Endothelial cell of umbilical vein (primary cell): Measurements from ENCODE around the gene BRK1. TPM values are rescaled to one million over a fixed set of nuclear protein-coding genes. Genes with fewer than 3 reads are reported as not detected.
"Not testable (repeated sequence)": the region's sequence is repeated elsewhere in the genome, so short reads cannot be mapped to it uniquely, and the experiment has no call there.

Experiments
- Bru-seq: library from RNA; stranded (reverse); fragments of 400-500 nt; gene quantifications from one replicate; lab custom pipeline; 2021; lab: Mats Ljungman, UMichigan
- BruChase-seq, 2 experiments: library from RNA; stranded (reverse); fragments of 400-500 nt; gene quantifications; one replicate each; lab custom pipeline; 2021; lab: Mats Ljungman, UMichigan
- BruUV-seq: library from RNA; stranded (reverse); fragments of 400-500 nt; replicated peaks from 2 replicates; lab custom pipeline; 2021; lab: Mats Ljungman, UMichigan
- CTCF ChIA-PET: fragments of 300-600, 350-600 bp; sonication (Branson Sonifier 250); formaldehyde crosslinking; loops from one replicate; lab custom pipeline; 2021; ENCODE audit warnings: antibody characterized with exemption, inconsistent platforms; lab: Charles Lee
- POLR2A ChIA-PET: fragments of 300-600, 350-600 bp; sonication (Branson Sonifier 250); formaldehyde crosslinking; loops from one replicate; lab custom pipeline; 2021; ENCODE audit warnings: antibody characterized with exemption, inconsistent platforms; lab: Charles Lee
- DNase-seq: peaks from one replicate; pipeline ENCODE4 v3.0.0-alpha.2; 2011; ENCODE audit warnings: low read depth, low spot score
- FAIRE-seq: peaks from 2 replicates; lab custom pipeline; 2011; peaks lifted over from hg19 to GRCh38; lab: Jason Lieb, UNC
- H2AFZ ChIP-seq: 2 replicates; pipeline ENCODE4 v1.6.0; 2012; ENCODE audit warnings: low read depth, low read length, control low read depth, inconsistent platforms
- H3K27ac ChIP-seq: 2 replicates; pipeline ENCODE4 v1.5.1; 2011; ENCODE audit warnings: low read depth, mild to moderate bottlenecking, control low read depth, low read length, moderate library complexity; ENCODE audit not compliant: insufficient read depth
- H3K27me3 ChIP-seq, 2 experiments: 2 replicates each; pipeline versions ENCODE4 v1.6.0 to v1.6.1; 2011; ENCODE audit warnings: low read length in 2 of 2, mixed read lengths in 1 of 2; ENCODE audit not compliant: control insufficient read depth in 2 of 2, insufficient read depth in 2 of 2
- H3K36me3 ChIP-seq, 2 experiments: 2 replicates in 1 of 2; 3 replicates in 1 of 2; pipeline ENCODE4 v1.5.1; 2011; ENCODE audit warnings: low read length in 2 of 2, mild to moderate bottlenecking in 1 of 2, moderate library complexity in 1 of 2; ENCODE audit not compliant: control insufficient read depth in 2 of 2, insufficient read depth in 2 of 2; ENCODE audit errors: extremely low read depth in 1 of 2
- H3K4me1 ChIP-seq: 3 replicates; pipeline ENCODE4 v1.5.1; 2011; ENCODE audit warnings: mild to moderate bottlenecking, low read length; ENCODE audit not compliant: control insufficient read depth, insufficient read depth; ENCODE audit errors: extremely low read depth
- H3K4me2 ChIP-seq: 2 replicates; pipeline ENCODE4 v1.6.1; 2011; ENCODE audit warnings: low read length, control low read depth, mixed read lengths; ENCODE audit not compliant: insufficient read depth
- H3K4me3 ChIP-seq, 3 experiments: fragments of 200-600 bp in 1 of 3; sonication (generic), shearing (Covaris generic) in 1 of 3; replicated peaks in 1 of 3; 2 replicates each; pipeline ENCODE4 v1.5.1; 2011 to 2016; ENCODE audit warnings: control low read depth in 3 of 3, low read length in 3 of 3, mild to moderate bottlenecking in 2 of 3, inconsistent platforms in 1 of 3, low read depth in 1 of 3, moderate library complexity in 1 of 3; ENCODE audit not compliant: insufficient read depth in 1 of 3
- H3K79me2 ChIP-seq: 2 replicates; pipeline ENCODE4 v1.6.0; 2012; ENCODE audit warnings: low read length, inconsistent platforms; ENCODE audit not compliant: control insufficient read depth, insufficient read depth
- H3K9ac ChIP-seq: replicated peaks from 2 replicates; pipeline ENCODE3; 2011; ENCODE audit warnings: low read length, control low read depth; ENCODE audit not compliant: insufficient read depth; ENCODE audit errors: extremely low read depth
- H3K9me1 ChIP-seq: replicated peaks from 3 replicates; pipeline ENCODE4 v1.6.0; 2011; ENCODE audit warnings: mild to moderate bottlenecking, low read length; ENCODE audit not compliant: control insufficient read depth, insufficient read depth; ENCODE audit errors: extremely low read depth
- H3K9me3 ChIP-seq: replicated peaks from 2 replicates; pipeline ENCODE4 v1.5.1; 2012; ENCODE audit warnings: low read length, inconsistent platforms; ENCODE audit not compliant: control insufficient read depth, insufficient read depth
- H4K20me1 ChIP-seq: replicated peaks from 2 replicates; pipeline ENCODE3; 2011; ENCODE audit warnings: mild to moderate bottlenecking, low read length; ENCODE audit not compliant: control insufficient read depth, insufficient read depth; ENCODE audit errors: extremely low read depth
- EZH2 ChIP-seq: IDR thresholded peaks from 2 replicates; pipeline ENCODE4 v1.6.1; 2012; ENCODE audit warnings: borderline replicate concordance, low read depth, mild to moderate bottlenecking, moderate library complexity, low read length, inconsistent platforms; ENCODE audit not compliant: severe bottlenecking
- FOS ChIP-seq: IDR thresholded peaks from 2 replicates; pipeline ENCODE4 v1.6.1; 2011; ENCODE audit warnings: mild to moderate bottlenecking, low read length, moderate library complexity, borderline replicate concordance; ENCODE audit not compliant: insufficient read depth
- GATA2 ChIP-seq: IDR thresholded peaks from 2 replicates; pipeline ENCODE4 v1.7.0; 2011; ENCODE audit warnings: low read depth, mild to moderate bottlenecking, moderate library complexity, mixed read lengths, low read length; ENCODE audit not compliant: insufficient read length, insufficient read depth
- POLR2A ChIP-seq: IDR thresholded peaks from 2 replicates; pipeline ENCODE4 v1.6.1; 2012; ENCODE audit warnings: low read depth, mild to moderate bottlenecking, control low read depth, low read length
- POLR2AphosphoS5 ChIP-seq: IDR thresholded peaks from 2 replicates; pipeline ENCODE4 v1.6.1; 2012; ENCODE audit warnings: low read depth, mild to moderate bottlenecking, control low read depth, low read length, moderate library complexity; ENCODE audit not compliant: insufficient read depth
- dilution Hi-C: fragments of 300-500 bp; cut with MboI; formaldehyde crosslinking; loops from one replicate; pipeline ENCODE4 v1.15.0; 2019; ENCODE audit warnings: low sequenced_read_pairs; ENCODE audit not compliant: extremely low pct_ligation_motif_present
- intact Hi-C: fragments of 100-400 bp; cut with micrococcal nuclease; formaldehyde crosslinking; loops from one replicate; pipeline ENCODE4 v1.10.0; 2022
- long read RNA-seq: library from polyadenylated mRNA; stranded (forward); transcript quantifications from one replicate; pipeline ENCODE4 v2.0.0, GENCODE V29; 2021
- polyA minus RNA-seq, 3 experiments: library from RNA; depleted of rRNA, polyadenylated mRNA; stranded (reverse); fragments of >200 nt; gene quantifications; 1 replicate in 1 of 3; 2 replicates in 2 of 3; pipeline ENCODE4 v1.2.3, GENCODE V29; 2011
- polyA plus RNA-seq, 4 experiments: library from polyadenylated mRNA; depleted of rRNA in 3 of 4; stranded (reverse) in 3 of 4; unstranded in 1 of 4; fragments of >200 nt; gene quantifications; 2 replicates each; pipeline versions ENCODE4 v1.2.1 to v1.2.3, GENCODE V29; 2011 to 2012; ENCODE audit warnings: missing spikeins in 1 of 4
- total RNA-seq: library from RNA; stranded (reverse); gene quantifications from 2 replicates; pipeline ENCODE4 v1.2.3, GENCODE V29; 2021
- TF ChIP-seq, protein P1 (sequence below): IDR thresholded peaks from 2 replicates; pipeline ENCODE4 v1.6.1; 2011; ENCODE audit not compliant: insufficient read depth, insufficient read length
- TF ChIP-seq, protein P2 (sequence below), 2 donors: IDR thresholded peaks; 1 replicate in 1 of 2; 2 replicates in 1 of 2; pipeline ENCODE4 v1.5.1; 2011; ENCODE audit warnings: low read length in 2 of 2, mild to moderate bottlenecking in 2 of 2, moderate library complexity in 2 of 2, control low read depth in 1 of 2, inconsistent platforms in 1 of 2, low read depth in 1 of 2; ENCODE audit not compliant: insufficient read depth in 1 of 2; ENCODE audit errors: extremely low read depth in 1 of 2

BRK1 gene
- total RNA-seq (123 and 133 TPM in 2 replicates), polyA plus RNA-seq (144 and 163 TPM in 2 replicates), polyA minus RNA-seq (92.8 and 97.2 TPM in 2 replicates), Bru-seq, nascent RNA (percentile 87 among the genes with signal in this experiment), BruChase-seq, experiment 1, labeled RNA remaining after a 6-hour chase (percentile 95 among the genes with signal in this experiment), BruChase-seq, experiment 2, labeled RNA remaining after a 2-hour chase (percentile 92 among the genes with signal in this experiment)
- polyA plus RNA-seq (2011; cell fraction: cytosol; rRNA removed), result 197 and 198 TPM in 2 replicates
- polyA plus RNA-seq (2011; cell fraction: nucleus; rRNA removed), result 51.0 and 53.9 TPM in 2 replicates
- 223 and 235 TPM in 2 replicates for polyA plus RNA-seq (2012)
- 38.8 TPM for polyA minus RNA-seq (2011; cell fraction: cytosol; rRNA and poly(A)+ RNA removed)
- 18.7 and 22.2 TPM in 2 replicates for polyA minus RNA-seq (2011; cell fraction: nucleus; rRNA and poly(A)+ RNA removed)
- long read RNA-seq, transcript BRK1-201 (3 exons, 1,233 nt), result major isoform, 321 of 367 reads
- long read RNA-seq, partial matches to known transcripts, result 0 of 367 reads
- long read RNA-seq, other reads (novel, unspliced or antisense), result 46 of 367 reads

DNA sequence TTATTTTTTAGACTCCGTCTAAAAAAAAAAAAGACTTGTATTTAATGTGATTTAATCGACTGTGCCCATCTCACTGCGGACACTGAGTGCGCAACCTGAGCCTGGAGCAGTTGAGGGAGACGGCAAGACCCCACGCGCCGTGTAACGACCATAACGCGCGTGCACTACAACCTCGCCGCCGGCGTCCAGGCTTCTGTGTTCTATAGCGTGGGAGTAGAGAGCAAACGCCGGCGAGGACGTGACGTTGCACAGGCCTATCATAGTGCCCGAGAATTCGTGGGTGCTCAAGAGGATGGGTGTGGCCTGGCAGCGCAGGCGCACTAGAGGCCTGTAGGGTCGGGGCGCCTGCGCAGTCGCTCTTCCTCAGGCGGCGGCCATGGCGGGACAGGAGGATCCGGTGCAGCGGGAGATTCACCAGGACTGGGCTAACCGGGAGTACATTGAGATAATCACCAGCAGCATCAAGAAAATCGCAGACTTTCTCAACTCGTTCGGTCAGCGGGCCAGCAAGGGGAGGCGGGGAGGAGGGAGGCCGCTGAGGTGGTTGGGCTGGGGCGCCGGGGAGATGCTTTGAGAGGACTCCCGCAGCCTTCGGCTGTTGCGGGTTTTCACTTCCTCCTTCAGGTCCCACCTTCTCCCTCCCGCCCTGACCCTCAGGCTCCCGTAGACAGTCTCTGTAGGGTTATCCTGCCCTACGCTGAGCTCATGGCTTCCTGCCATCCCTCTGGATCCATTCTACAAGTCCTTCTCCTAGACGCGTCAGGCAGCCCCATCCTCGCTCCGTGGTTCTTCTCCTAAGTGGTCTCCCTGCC is at the start of gene BRK1:
BRK1 (plus strand) TSS at position 350 of the 812 bp plus-strand sequence; CDS start at position 377, 27 bp downstream.
- H3K36me3 ChIP-seq, result peaks cover 3% of the 10 kb centered on the region in 2 experiments
- TF ChIP-seq GATA2, result no peak
- no peak for TF ChIP-seq EZH2
- TF ChIP-seq, protein P1, sequence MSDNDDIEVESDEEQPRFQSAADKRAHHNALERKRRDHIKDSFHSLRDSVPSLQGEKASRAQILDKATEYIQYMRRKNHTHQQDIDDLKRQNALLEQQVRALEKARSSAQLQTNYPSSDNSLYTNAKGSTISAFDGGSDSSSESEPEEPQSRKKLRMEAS, result peak; percentile 29
- peak; percentile 95 for TF ChIP-seq POLR2AphosphoS5
- peak; percentile 98 for TF ChIP-seq POLR2A
- TF ChIP-seq, protein P2, sequence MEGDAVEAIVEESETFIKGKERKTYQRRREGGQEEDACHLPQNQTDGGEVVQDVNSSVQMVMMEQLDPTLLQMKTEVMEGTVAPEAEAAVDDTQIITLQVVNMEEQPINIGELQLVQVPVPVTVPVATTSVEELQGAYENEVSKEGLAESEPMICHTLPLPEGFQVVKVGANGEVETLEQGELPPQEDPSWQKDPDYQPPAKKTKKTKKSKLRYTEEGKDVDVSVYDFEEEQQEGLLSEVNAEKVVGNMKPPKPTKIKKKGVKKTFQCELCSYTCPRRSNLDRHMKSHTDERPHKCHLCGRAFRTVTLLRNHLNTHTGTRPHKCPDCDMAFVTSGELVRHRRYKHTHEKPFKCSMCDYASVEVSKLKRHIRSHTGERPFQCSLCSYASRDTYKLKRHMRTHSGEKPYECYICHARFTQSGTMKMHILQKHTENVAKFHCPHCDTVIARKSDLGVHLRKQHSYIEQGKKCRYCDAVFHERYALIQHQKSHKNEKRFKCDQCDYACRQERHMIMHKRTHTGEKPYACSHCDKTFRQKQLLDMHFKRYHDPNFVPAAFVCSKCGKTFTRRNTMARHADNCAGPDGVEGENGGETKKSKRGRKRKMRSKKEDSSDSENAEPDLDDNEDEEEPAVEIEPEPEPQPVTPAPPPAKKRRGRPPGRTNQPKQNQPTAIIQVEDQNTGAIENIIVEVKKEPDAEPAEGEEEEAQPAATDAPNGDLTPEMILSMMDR (IDR thresholded peaks at IDR 0.05; ENCODE audit: extremely low read depth in 1 of 2, insufficient read depth in 1 of 2, low read depth in 1 of 2, low read length in 2 of 2), result no peak
- TF ChIP-seq FOS, result no peak
- H3K9me1 ChIP-seq, result no peaks in the 10 kb centered on the region
- H3K4me3 ChIP-seq, result peak within 1 kb of the TSS; percentile 63 to 87 (median 68)
- BruUV-seq, result no TSS peak
- ChIA-PET CTCF (interaction anchor here (0.6 to 2.0 kb wide), 3 partner anchors 26 to 190 kb away, joined by 3 to 4 read pairs (median 3); partner anchors contain the start of gene VHL), POLR2A (interaction anchor here (0.7 kb wide), 2 partner anchors 11 to 68 kb away, joined by 3 to 5 read pairs; no protein-coding TSS in a partner anchor)
- H2AFZ ChIP-seq, result peak within 1 kb of the TSS; percentile 86
- DNase-seq, result peak; percentile 96
- intact Hi-C loops, result loop anchor here (1.0 to 10.0 kb wide), 5 partner anchors 26 to 131 kb away; partner anchors contain the start of genes EMC3, IRAK2 and VHL
- peak within 1 kb of the TSS; percentile 74 for H3K4me2 ChIP-seq
- FAIRE-seq, result peak; percentile 98
- H3K27me3 ChIP-seq, result no peaks in the 10 kb centered on the region
- H3K27ac ChIP-seq, result peak within 1 kb of the TSS; percentile 63
- dilution Hi-C loops, result no loop called here
- H3K9me3 ChIP-seq, result no peaks in the 10 kb centered on the region
- peak within 1 kb of the TSS; percentile 90 for H3K9ac ChIP-seq
- peaks cover 47% of the 10 kb centered on the region for H3K79me2 ChIP-seq
- peaks cover 3% of the 10 kb centered on the region for H4K20me1 ChIP-seq
- peaks cover 9% of the 10 kb centered on the region for H3K4me1 ChIP-seq

DNA sequence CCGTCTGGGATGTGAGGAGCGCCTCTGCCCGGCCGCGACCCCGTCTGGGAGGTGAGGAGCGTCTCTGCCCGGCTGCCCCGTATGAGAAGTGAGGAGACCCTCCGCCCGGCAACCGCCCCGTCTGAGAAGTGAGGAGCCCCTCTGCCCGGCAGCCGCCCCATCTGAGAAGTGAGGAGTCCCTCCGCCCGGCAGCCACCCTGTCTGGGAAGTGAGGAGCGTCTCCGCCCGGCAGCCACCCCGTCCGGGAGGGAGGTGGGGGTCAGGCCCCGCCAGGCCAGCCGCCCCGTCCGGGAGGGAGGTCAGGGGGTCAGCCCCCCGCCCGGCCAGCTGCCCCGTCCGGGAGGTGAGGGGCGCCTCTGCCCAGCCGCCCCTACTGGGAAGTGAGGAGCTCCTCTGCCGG is 45.4 kb upstream of the BRK1 start:
- H3K27ac ChIP-seq, CTCF ChIA-PET, H3K9me1 ChIP-seq, BruUV-seq, H3K4me1 ChIP-seq, H3K4me2 ChIP-seq, H3K36me3 ChIP-seq, dilution Hi-C loops, H3K9ac ChIP-seq, H4K20me1 ChIP-seq, POLR2A ChIA-PET, H3K9me3 ChIP-seq, H3K79me2 ChIP-seq, H3K4me3 ChIP-seq, H3K27me3 ChIP-seq, FAIRE-seq, H2AFZ ChIP-seq, DNase-seq, intact Hi-C loops: not testable (repeated sequence)
